Erythroblast (primary cell): ENCODE results near the gene CDKL2.

Source experiments
- GATA1 ChIP-seq: IDR thresholded peaks from 2 replicates; pipeline ENCODE4 v1.6.1; 2011; ENCODE audit warnings: low read depth, mild to moderate bottlenecking, control low read depth, low read length, moderate library complexity
- POLR2A ChIP-seq: IDR thresholded peaks from 2 replicates; pipeline ENCODE4 v1.6.1; 2011; ENCODE audit warnings: mild to moderate bottlenecking, low read length

DNA sequence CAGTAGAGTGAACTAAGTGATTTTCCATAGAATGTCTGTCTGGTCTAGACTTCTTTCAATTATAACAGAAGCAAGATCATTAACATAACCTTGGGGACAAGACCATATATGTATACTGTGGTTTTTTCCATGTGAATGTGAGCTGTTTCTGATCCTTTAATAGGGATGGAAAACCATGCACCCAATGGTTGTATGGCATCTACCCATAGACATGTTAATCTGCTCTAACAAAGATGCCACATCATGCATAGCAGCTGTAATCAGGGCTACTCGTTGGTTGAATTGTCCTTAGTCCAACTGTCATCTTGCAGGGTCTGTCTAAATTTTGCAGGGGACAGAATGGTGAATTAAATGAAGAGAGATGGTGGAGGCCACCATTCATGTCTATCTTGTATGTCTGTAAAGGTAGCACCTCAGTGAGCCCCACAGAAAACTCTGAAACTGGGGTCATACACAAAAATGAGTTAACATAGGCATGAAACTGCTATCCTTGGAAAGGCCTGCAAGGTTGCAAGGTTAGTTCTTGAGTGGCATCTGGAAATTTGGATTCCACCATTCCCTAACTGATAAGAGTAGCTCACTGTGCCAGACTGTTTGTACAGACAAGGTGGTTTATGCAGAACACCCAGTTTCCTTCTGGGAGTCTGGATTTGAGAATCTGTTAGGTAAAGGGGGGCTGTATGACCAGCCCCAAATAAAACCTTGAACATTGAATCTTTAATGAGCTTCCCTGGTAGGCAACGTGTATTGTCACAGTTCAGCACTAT lies 99.6 kb downstream of the CDKL2 start:
- TF ChIP-seq POLR2A (no peak), GATA1 (no peak)
